ENCODE results near the gene IFITM5.
"Not testable (repeated sequence)": the region's sequence is repeated elsewhere in the genome, so short reads cannot be mapped to it uniquely, and the experiment has no call there.

IFITM5 gene

GRCh38 chr11:299081-299891 lies at the start of gene IFITM5:
IFITM5 (minus strand) TSS chr11:299526; CDS start chr11:299490, 36 bp downstream.
- no peak for DNase-seq (ENCODE audit: low read depth in 2 of 2)

GRCh38 chr11:346529-346928 lies 47.2 kb upstream of the IFITM5 start:
- no peak for DNase-seq (ENCODE audit: low read depth in 2 of 2)

GRCh38 chr11:344836-345578 lies 45.7 kb upstream of the IFITM5 start:
- no peak for DNase-seq (ENCODE audit: low read depth in 2 of 2)

- DNase-seq (ENCODE audit: low read depth in 2 of 2) = no peak
Measured at GRCh38 chr11:342328-342727, 43.0 kb upstream of the IFITM5 start.

- DNase-seq (ENCODE audit: low read depth in 2 of 2) = no peak
Measured at GRCh38 chr11:340539-341512, 41.5 kb upstream of the IFITM5 start.

- no peak for DNase-seq (ENCODE audit: low read depth in 2 of 2)
Measured at GRCh38 chr11:339963-340362, 40.6 kb upstream of the IFITM5 start.

GRCh38 chr11:337711-338110 lies 38.4 kb upstream of the IFITM5 start:
- DNase-seq (ENCODE audit: low read depth in 2 of 2) = no peak

GRCh38 chr11:336659-337198 lies 37.4 kb upstream of the IFITM5 start:
- DNase-seq (ENCODE audit: low read depth in 2 of 2) = no peak

- DNase-seq (ENCODE audit: low read depth in 2 of 2) = no peak
Measured at GRCh38 chr11:335779-336658, 36.7 kb upstream of the IFITM5 start.

GRCh38 chr11:334264-334994 lies 35.1 kb upstream of the IFITM5 start:
- no peak for DNase-seq (ENCODE audit: low read depth in 2 of 2)

- not testable (repeated sequence) for DNase-seq (ENCODE audit: low read depth in 2 of 2)
Measured at GRCh38 chr11:333616-334263, 34.4 kb upstream of the IFITM5 start.

GRCh38 chr11:332651-333480 lies 33.5 kb upstream of the IFITM5 start:
- DNase-seq (ENCODE audit: low read depth in 2 of 2) = no peak

- DNase-seq (ENCODE audit: low read depth in 2 of 2) = no peak
Measured at GRCh38 chr11:331358-332060, 32.2 kb upstream of the IFITM5 start.

GRCh38 chr11:330694-331357 lies 31.5 kb upstream of the IFITM5 start:
- DNase-seq (ENCODE audit: low read depth in 2 of 2) = no peak

- DNase-seq (ENCODE audit: low read depth in 2 of 2) = no peak
Measured at GRCh38 chr11:330307-330693, 31.0 kb upstream of the IFITM5 start.

- DNase-seq (ENCODE audit: low read depth in 2 of 2) = no peak
Measured at GRCh38 chr11:329886-330253, 30.5 kb upstream of the IFITM5 start.

- not testable (repeated sequence) for DNase-seq (ENCODE audit: low read depth in 2 of 2)
Measured at GRCh38 chr11:328516-329100, 29.3 kb upstream of the IFITM5 start.
